ENCODE data around the gene MPDZ.

Gene MPDZ

DNA sequence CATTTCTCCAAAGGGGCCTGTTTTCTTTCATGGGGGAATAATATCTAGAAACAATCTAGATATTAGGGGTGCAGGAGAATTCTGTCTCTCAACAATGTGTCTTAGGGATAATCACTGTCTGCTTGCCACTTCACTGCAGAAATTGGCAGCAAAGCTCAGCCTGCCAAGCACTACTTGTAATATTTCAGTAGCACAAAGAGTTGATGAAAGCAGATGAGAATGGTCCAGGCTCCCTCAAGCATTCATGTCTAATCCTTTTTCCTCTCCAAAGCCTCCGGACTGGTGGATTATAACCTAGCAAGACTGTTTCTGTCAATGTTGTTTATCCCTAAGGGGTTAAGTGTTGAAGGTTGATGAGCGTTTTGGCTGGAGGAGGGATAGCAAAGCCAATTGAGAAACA, 13.3 kb upstream of the MPDZ start:
- Histone ChIP-seq H3K36me3 (ENCODE audit: control insufficient read depth in 2 of 2, insufficient read depth in 1 of 2, low read length in 2 of 2) (no peaks in the 10 kb centered on the region), H3K4me1 (ENCODE audit: control insufficient read depth, insufficient read depth, low read length) (no peaks in the 10 kb centered on the region), H3K4me3 (ENCODE audit: low read depth, low read length) (no peak overlapping the region), H3K9me3 (ENCODE audit: control insufficient read depth, insufficient read depth, low read depth, low read length) (no peaks in the 10 kb centered on the region), H3K27ac (ENCODE audit: extremely low read depth, low read depth, low read length) (no peak overlapping the region)
- CTCF ChIA-PET, result no interaction called here
- POLR2A ChIA-PET, result no interaction called here
- TF ChIP-seq FEZF1 (tag by site-specific recombination; IDR thresholded peaks at IDR 0.05), result no peak
- TF ChIP-seq ZBTB20 (tag by site-specific recombination; IDR thresholded peaks at IDR 0.05), result no peak
- no peak for TF ChIP-seq ZNF169 (tag by site-specific recombination; IDR thresholded peaks at IDR 0.05)
- TF ChIP-seq, protein P1, sequence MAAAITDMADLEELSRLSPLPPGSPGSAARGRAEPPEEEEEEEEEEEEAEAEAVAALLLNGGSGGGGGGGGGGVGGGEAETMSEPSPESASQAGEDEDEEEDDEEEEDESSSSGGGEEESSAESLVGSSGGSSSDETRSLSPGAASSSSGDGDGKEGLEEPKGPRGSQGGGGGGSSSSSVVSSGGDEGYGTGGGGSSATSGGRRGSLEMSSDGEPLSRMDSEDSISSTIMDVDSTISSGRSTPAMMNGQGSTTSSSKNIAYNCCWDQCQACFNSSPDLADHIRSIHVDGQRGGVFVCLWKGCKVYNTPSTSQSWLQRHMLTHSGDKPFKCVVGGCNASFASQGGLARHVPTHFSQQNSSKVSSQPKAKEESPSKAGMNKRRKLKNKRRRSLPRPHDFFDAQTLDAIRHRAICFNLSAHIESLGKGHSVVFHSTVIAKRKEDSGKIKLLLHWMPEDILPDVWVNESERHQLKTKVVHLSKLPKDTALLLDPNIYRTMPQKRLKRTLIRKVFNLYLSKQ (tag by site-specific recombination; IDR thresholded peaks at IDR 0.05; ENCODE audit: borderline replicate concordance), result no peak
- no peak for TF ChIP-seq ZNF792 (tag by site-specific recombination; IDR thresholded peaks at IDR 0.05)
- no peak for TF ChIP-seq ZNF26 (tag by site-specific recombination; IDR thresholded peaks at IDR 0.05)
- TF ChIP-seq ZNF747 (tag by site-specific recombination; IDR thresholded peaks at IDR 0.05), result no peak
- no peak for TF ChIP-seq KLF8 (tag by site-specific recombination; IDR thresholded peaks at IDR 0.05)
- no peak for TF ChIP-seq BCL11A (tag by site-specific recombination; IDR thresholded peaks at IDR 0.05; ENCODE audit: low read depth)
- TF ChIP-seq KLF10 (tag by site-specific recombination; IDR thresholded peaks at IDR 0.05), result no peak
- TF ChIP-seq, protein P2, sequence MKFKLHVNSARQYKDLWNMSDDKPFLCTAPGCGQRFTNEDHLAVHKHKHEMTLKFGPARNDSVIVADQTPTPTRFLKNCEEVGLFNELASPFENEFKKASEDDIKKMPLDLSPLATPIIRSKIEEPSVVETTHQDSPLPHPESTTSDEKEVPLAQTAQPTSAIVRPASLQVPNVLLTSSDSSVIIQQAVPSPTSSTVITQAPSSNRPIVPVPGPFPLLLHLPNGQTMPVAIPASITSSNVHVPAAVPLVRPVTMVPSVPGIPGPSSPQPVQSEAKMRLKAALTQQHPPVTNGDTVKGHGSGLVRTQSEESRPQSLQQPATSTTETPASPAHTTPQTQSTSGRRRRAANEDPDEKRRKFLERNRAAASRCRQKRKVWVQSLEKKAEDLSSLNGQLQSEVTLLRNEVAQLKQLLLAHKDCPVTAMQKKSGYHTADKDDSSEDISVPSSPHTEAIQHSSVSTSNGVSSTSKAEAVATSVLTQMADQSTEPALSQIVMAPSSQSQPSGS (tag by site-specific recombination; IDR thresholded peaks at IDR 0.05; ENCODE audit: low read depth), result no peak

DNA sequence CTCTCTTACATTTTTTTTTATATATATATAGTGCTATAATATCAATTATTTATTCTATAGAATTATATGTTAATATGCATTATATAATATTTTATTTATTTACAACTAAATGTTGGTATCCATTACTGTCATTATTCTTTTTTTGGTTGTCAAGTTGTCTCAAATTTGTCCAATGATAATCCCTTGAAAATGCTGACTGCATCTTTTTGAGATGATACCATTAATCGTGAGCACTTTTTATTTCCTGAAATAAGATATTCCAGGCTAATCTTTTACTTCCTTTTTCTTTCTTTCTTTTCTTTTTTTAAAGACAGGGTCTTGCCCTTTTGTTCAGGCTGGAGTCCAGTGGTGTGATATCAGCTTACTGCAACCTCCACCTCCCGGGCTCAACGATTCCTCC, 12.7 kb upstream of the MPDZ start:
- H3K4me1 ChIP-seq (ENCODE audit: control insufficient read depth, insufficient read depth, low read length), result no peaks in the 10 kb centered on the region
- no peak overlapping the region for H3K27ac ChIP-seq (ENCODE audit: extremely low read depth, low read depth, low read length)
- H3K36me3 ChIP-seq (ENCODE audit: control insufficient read depth in 2 of 2, insufficient read depth in 1 of 2, low read length in 2 of 2), result no peaks in the 10 kb centered on the region
- TF ChIP-seq ZNF169 (tag by site-specific recombination; IDR thresholded peaks at IDR 0.05), result no peak
- ChIA-PET POLR2A (no interaction called here), CTCF (interaction anchor here (1.1 kb wide), 1 partner anchor 9 kb away, joined by 3 read pairs; no protein-coding TSS in a partner anchor)
- no peaks in the 10 kb centered on the region for H3K9me3 ChIP-seq (ENCODE audit: control insufficient read depth, insufficient read depth, low read depth, low read length)
- no peak overlapping the region for H3K4me3 ChIP-seq (ENCODE audit: low read depth, low read length)

DNA sequence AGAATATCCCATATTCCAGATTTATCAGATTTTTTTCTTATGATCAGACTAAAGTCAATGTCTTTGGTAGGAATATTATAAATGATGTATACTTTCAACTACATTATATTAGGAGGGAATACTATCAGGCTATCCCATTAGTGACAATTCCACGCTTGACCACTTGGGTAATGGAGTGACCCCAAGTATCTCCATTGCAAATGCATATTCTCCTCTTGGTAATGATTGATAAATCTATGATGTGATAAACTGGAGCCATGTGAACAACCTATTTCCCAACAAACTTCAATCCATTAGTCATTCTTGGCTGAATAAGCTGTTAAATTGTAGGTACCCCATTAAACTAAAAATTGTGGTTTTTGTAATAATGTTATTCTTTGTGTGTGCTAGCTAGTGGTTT, 12.2 kb upstream of the MPDZ start:
- ChIA-PET POLR2A (no interaction called here), CTCF (interaction anchor here (0.7 to 1.1 kb wide), 4 partner anchors 9 to 237 kb away, joined by 3 to 5 read pairs (median 4); no protein-coding TSS in a partner anchor)
- Histone ChIP-seq H3K4me1 (ENCODE audit: control insufficient read depth, insufficient read depth, low read length) (no peaks in the 10 kb centered on the region), H3K36me3 (ENCODE audit: control insufficient read depth in 2 of 2, insufficient read depth in 1 of 2, low read length in 2 of 2) (no peaks in the 10 kb centered on the region), H3K9me3 (ENCODE audit: control insufficient read depth, insufficient read depth, low read depth, low read length) (no peaks in the 10 kb centered on the region), H3K27ac (ENCODE audit: extremely low read depth, low read depth, low read length) (no peak overlapping the region), H3K4me3 (ENCODE audit: low read depth, low read length) (no peak overlapping the region)
- TF ChIP-seq ZNF580 (tag by site-specific recombination; IDR thresholded peaks at IDR 0.05) (no peak), ZNF776 (tag by site-specific recombination; IDR thresholded peaks at IDR 0.05; ENCODE audit: borderline replicate concordance) (no peak), SP2 (tag by site-specific recombination; IDR thresholded peaks at IDR 0.05) (no peak), ZNF837 (tag by site-specific recombination; IDR thresholded peaks at IDR 0.05) (no peak), ZNF76 (tag by site-specific recombination; IDR thresholded peaks at IDR 0.05; ENCODE audit: borderline replicate concordance, low read depth) (no peak), ZBTB1 (tag by site-specific recombination; IDR thresholded peaks at IDR 0.05) (no peak), GLI4 (tag by site-specific recombination; IDR thresholded peaks at IDR 0.05) (no peak), TRIM28 (IDR thresholded peaks at IDR 0.05; ENCODE audit: borderline replicate concordance, low read length) (no peak)
- TF ChIP-seq, protein P3, sequence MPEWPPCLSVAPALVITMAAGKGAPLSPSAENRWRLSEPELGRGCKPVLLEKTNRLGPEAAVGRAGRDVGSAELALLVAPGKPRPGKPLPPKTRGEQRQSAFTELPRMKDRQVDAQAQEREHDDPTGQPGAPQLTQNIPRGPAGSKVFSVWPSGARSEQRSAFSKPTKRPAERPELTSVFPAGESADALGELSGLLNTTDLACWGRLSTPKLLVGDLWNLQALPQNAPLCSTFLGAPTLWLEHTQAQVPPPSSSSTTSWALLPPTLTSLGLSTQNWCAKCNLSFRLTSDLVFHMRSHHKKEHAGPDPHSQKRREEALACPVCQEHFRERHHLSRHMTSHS (tag by site-specific recombination; IDR thresholded peaks at IDR 0.05), result no peak
- TF ChIP-seq, protein P4, sequence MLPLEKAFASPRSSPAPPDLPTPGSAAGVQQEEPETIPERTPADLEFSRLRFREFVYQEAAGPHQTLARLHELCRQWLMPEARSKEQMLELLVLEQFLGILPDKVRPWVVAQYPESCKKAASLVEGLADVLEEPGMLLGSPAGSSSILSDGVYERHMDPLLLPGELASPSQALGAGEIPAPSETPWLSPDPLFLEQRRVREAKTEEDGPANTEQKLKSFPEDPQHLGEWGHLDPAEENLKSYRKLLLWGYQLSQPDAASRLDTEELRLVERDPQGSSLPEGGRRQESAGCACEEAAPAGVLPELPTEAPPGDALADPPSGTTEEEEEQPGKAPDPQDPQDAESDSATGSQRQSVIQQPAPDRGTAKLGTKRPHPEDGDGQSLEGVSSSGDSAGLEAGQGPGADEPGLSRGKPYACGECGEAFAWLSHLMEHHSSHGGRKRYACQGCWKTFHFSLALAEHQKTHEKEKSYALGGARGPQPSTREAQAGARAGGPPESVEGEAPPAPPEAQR (tag by site-specific recombination; IDR thresholded peaks at IDR 0.05), result no peak
- TF ChIP-seq, protein P5, sequence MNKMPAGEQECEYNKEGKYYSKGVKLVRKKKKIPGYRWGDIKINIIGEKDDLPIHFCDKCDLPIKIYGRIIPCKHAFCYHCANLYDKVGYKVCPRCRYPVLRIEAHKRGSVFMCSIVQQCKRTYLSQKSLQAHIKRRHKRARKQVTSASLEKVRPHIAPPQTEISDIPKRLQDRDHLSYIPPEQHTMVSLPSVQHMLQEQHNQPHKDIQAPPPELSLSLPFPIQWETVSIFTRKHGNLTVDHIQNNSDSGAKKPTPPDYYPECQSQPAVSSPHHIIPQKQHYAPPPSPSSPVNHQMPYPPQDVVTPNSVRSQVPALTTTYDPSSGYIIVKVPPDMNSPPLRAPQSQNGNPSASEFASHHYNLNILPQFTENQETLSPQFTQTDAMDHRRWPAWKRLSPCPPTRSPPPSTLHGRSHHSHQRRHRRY (tag by site-specific recombination; IDR thresholded peaks at IDR 0.05), result no peak
